A549 (cell line): ENCODE data around the gene TAS2R30. TPM values are rescaled to one million over a fixed set of nuclear protein-coding genes. Genes with fewer than 3 reads are reported as not detected.

Source experiments
- ATAC-seq, 2 experiments: fragments of 200-7000 bp in 1 of 2; fragments of >200 bp in 1 of 2; cut with Nextera tagmentation in 1 of 2; cut with Tn5 transposase in 1 of 2; 3 replicates each; pipeline versions ENCODE4 v1.8.0 to v1.9.1; 2018 to 2020; ENCODE audit warnings: mild to moderate bottlenecking in 1 of 2, moderate library complexity in 1 of 2
- CTCF ChIA-PET: fragments of 300-600 bp; sonication (Branson Sonifier 250); formaldehyde crosslinking; extraction: SDS; loops from one replicate; lab custom pipeline; 2021; ENCODE audit warnings: antibody characterized with exemption, inconsistent platforms; lab: Yijun Ruan, JAX
- POLR2A ChIA-PET: fragments of 350-600 bp; formaldehyde crosslinking; extraction: SDS; loops from one replicate; lab custom pipeline; 2021; ENCODE audit warnings: antibody characterized with exemption, inconsistent platforms; lab: Yijun Ruan, JAX
- DNase-seq, 2 experiments: peaks; one replicate each; pipeline versions ENCODE4 v3.0.0 to v3.0.0-alpha.2; 2011 to 2016; ENCODE audit warnings: low read depth in 1 of 2, low spot score in 1 of 2
- FAIRE-seq: peaks from 2 replicates; lab custom pipeline; 2011; peaks lifted over from hg19 to GRCh38; lab: Jason Lieb, UNC
- H3K27ac ChIP-seq, 2 experiments: fragments of >200 bp; sonication (Bioruptor Twin); formaldehyde crosslinking; 3 replicates each; pipeline ENCODE4 v1.5.1; 2016 to 2017
- H3K4me1 ChIP-seq: fragments of >200 bp; sonication (Bioruptor Twin); formaldehyde crosslinking; 3 replicates; pipeline ENCODE4 v1.6.1; 2016
- H3K4me2 ChIP-seq: fragments of >200 bp; sonication (Bioruptor Twin); formaldehyde crosslinking; 3 replicates; pipeline ENCODE4 v1.6.1; 2016
- H3K4me3 ChIP-seq: fragments of >200 bp; sonication (Bioruptor Twin); formaldehyde crosslinking; 3 replicates; pipeline ENCODE4 v1.5.1; 2016
- H3K9me3 ChIP-seq: fragments of >200 bp; sonication (Bioruptor Twin); formaldehyde crosslinking; 3 replicates; pipeline ENCODE4 v1.6.1; 2016
- ATOH8 ChIP-seq: fragments of 250-450 bp; sonication (Bioruptor Pico); IDR thresholded peaks from 2 replicates; pipeline ENCODE4 v1.5.0; 2020; ENCODE audit warnings: low read depth, mild to moderate bottlenecking, moderate library complexity
- BCL3 ChIP-seq: fragments of >200 bp; sonication (Bioruptor Twin); formaldehyde crosslinking; IDR thresholded peaks from 3 replicates; pipeline ENCODE4 v1.6.1; 2016
- CEBPB ChIP-seq, 2 experiments: fragments of >200 bp in 1 of 2; sonication (Bioruptor Twin) in 1 of 2; formaldehyde crosslinking in 1 of 2; IDR thresholded peaks; 2 replicates each; pipeline ENCODE4 v1.6.1; 2012 to 2016
- E2F6 ChIP-seq: IDR thresholded peaks from 2 replicates; pipeline ENCODE4 v1.6.1; 2012; ENCODE audit warnings: low read depth, borderline replicate concordance
- EP300 ChIP-seq, 2 experiments: fragments of >200 bp; sonication (Bioruptor Twin); formaldehyde crosslinking; IDR thresholded peaks; 2 replicates in 1 of 2; 3 replicates in 1 of 2; pipeline ENCODE4 v1.6.1; 2016 to 2017
- FOSB ChIP-seq: fragments of 250-450 bp; sonication (Bioruptor Pico); IDR thresholded peaks from 2 replicates; pipeline ENCODE4 v1.5.0; 2020; ENCODE audit warnings: mild to moderate bottlenecking, moderate library complexity
- FOXS1 ChIP-seq: fragments of 250-450 bp; sonication (Bioruptor Pico); IDR thresholded peaks from 2 replicates; pipeline ENCODE4 v1.5.0; 2020; ENCODE audit warnings: mild to moderate bottlenecking, moderate library complexity
- HES2 ChIP-seq: fragments of >200 bp; sonication (Bioruptor Twin); formaldehyde crosslinking; IDR thresholded peaks from 2 replicates; pipeline ENCODE4 v1.6.1; 2016
- HEYL ChIP-seq: fragments of 250-450 bp; sonication (Bioruptor Pico); IDR thresholded peaks from 2 replicates; pipeline ENCODE4 v1.8.0; 2021; ENCODE audit warnings: mild to moderate bottlenecking, moderate library complexity
- HOXB13 ChIP-seq: fragments of 250-450 bp; sonication (Bioruptor Pico); IDR thresholded peaks from 2 replicates; pipeline ENCODE4 v1.5.0; 2020; ENCODE audit warnings: low read depth, mild to moderate bottlenecking, moderate library complexity
- HOXB5 ChIP-seq: fragments of 250-450 bp; sonication (Bioruptor Pico); IDR thresholded peaks from 2 replicates; pipeline ENCODE4 v1.5.0; 2020; ENCODE audit warnings: mild to moderate bottlenecking, moderate library complexity
- JUN ChIP-seq, 2 experiments: fragments of >200 bp; sonication (Bioruptor Twin); formaldehyde crosslinking; IDR thresholded peaks; 2 replicates in 1 of 2; 3 replicates in 1 of 2; pipeline ENCODE4 v1.6.1; 2016 to 2017
- JUNB ChIP-seq: fragments of >200 bp; sonication (Bioruptor Twin); formaldehyde crosslinking; IDR thresholded peaks from 2 replicates; pipeline ENCODE4 v1.6.1; 2016
- KDM1A ChIP-seq: fragments of 200-600 bp; sonication (generic); IDR thresholded peaks from 2 replicates; pipeline ENCODE4 v1.6.1; 2016; ENCODE audit warnings: low read depth, mild to moderate bottlenecking
- MAX ChIP-seq: IDR thresholded peaks from 2 replicates; pipeline ENCODE4 v1.6.1; 2012
- MAZ ChIP-seq: fragments of 150-350 bp; IDR thresholded peaks from 2 replicates; pipeline ENCODE4 v1.6.1; 2014; ENCODE audit warnings: antibody characterized with exemption, low read depth, low read length, borderline replicate concordance
- NFE2L2 ChIP-seq: fragments of 150-350 bp; conservative IDR thresholded peaks from 2 replicates; pipeline ENCODE4 v1.6.1; 2014; ENCODE audit warnings: low read length
- NR3C1 ChIP-seq: fragments of >200 bp; sonication (Bioruptor Twin); formaldehyde crosslinking; IDR thresholded peaks from 3 replicates; pipeline ENCODE4 v1.6.1; 2017
- REST ChIP-seq: fragments of 200-600 bp; sonication (generic); IDR thresholded peaks from 2 replicates; pipeline ENCODE4 v1.6.1; 2016; ENCODE audit warnings: antibody characterized with exemption, mild to moderate bottlenecking, moderate library complexity
- SMC3 ChIP-seq: fragments of >200 bp; sonication (Bioruptor Twin); formaldehyde crosslinking; IDR thresholded peaks from 3 replicates; pipeline ENCODE4 v1.6.1; 2018; ENCODE audit warnings: inconsistent platforms
- SREBF2 ChIP-seq: fragments of 450-650 bp; IDR thresholded peaks from 2 replicates; pipeline ENCODE4 v1.6.1; 2014; ENCODE audit warnings: mild to moderate bottlenecking, moderate library complexity
- TP53 ChIP-seq: fragments of 250-450 bp; sonication (Bioruptor Pico); IDR thresholded peaks from 2 replicates; pipeline ENCODE4 v1.5.0; 2021; ENCODE audit warnings: mild to moderate bottlenecking, moderate library complexity
- ZNF302 ChIP-seq: fragments of 250-450 bp; sonication (Bioruptor Pico); IDR thresholded peaks from 2 replicates; pipeline ENCODE4 v1.9.0; 2021; ENCODE audit warnings: inconsistent platforms, mild to moderate bottlenecking, moderate library complexity
- WGBS: methylation state at CpG from one replicate; pipeline ENCODE4 v1.1.6; 2017; ENCODE audit errors: missing lambda C conversion rate; 5-methylcytosine and 5-hydroxymethylcytosine counted together
- polyA plus RNA-seq, 4 experiments: library from polyadenylated mRNA; depleted of rRNA in 3 of 4; stranded (reverse); fragments of >200 nt; fragmentation: RNase III in 1 of 4; extraction: RNeasy Plus Mini Kit Qiagen cat#74134 plus additional on column Dnase treatment in 1 of 4; gene quantifications; 2 replicates in 3 of 4; 3 replicates in 1 of 4; pipeline ENCODE4 v1.2.3, GENCODE V29; 2011 to 2017

Gene TAS2R30
- polyA plus RNA-seq, 2 of the 4 experiments (the other 2 are of a cell fraction): 0.26 TPM; not detected in 1

- TF ChIP-seq E2F6 (no peak), SMC3 (no peak), TP53 (no peak), NFE2L2 (no peak), EP300 (IDR thresholded peaks at IDR 0.05) (no peak), HES2 (no peak), HOXB13 (CRISPR knock-in tag) (no peak), MAZ (no peak), FOSB (CRISPR knock-in tag) (no peak)
Observed at GRCh38 chr12:11143352-11143751, 8.9 kb upstream of the TAS2R30 start (continued).

- TF ChIP-seq NR3C1 (no peak), FOXS1 (CRISPR knock-in tag) (no peak), JUNB (no peak), SREBF2 (no peak), JUN (IDR thresholded peaks at IDR 0.05) (no peak), EP300 (IDR thresholded peaks at IDR 0.05) (no peak)
- 52% methylated on average over 2 of the region's 2 CpGs for WGBS
- ChIA-PET CTCF (no interaction called here), POLR2A (no interaction called here)
- no peak for DNase-seq
- FAIRE-seq: no peak
- H3K4me3 ChIP-seq: no peak overlapping the region
- H3K4me1 ChIP-seq: no peaks in the 10 kb centered on the region
- ATAC-seq: no peak
- no peak overlapping the region for H3K27ac ChIP-seq
- no peaks in the 10 kb centered on the region for H3K9me3 ChIP-seq
- no peak overlapping the region for H3K4me2 ChIP-seq
Observed at GRCh38 chr12:11136075-11136474, 1.6 kb upstream of the TAS2R30 start.

GRCh38 chr12:11133816-11134215, 628 bp downstream of the TAS2R30 start:
- Histone ChIP-seq H3K4me1 (no peaks in the 10 kb centered on the region), H3K4me3 (no peak overlapping the region), H3K4me2 (no peak overlapping the region)
- CTCF ChIA-PET: interaction anchor here (0.6 kb wide), 1 partner anchor 9 kb away, joined by 3 read pairs; no protein-coding TSS in a partner anchor
- no peak for DNase-seq
- TF ChIP-seq FOSB (CRISPR knock-in tag) (no peak), REST (no peak), CEBPB (IDR thresholded peaks at IDR 0.05) (no peak), BCL3 (no peak), ZNF302 (CRISPR knock-in tag) (no peak), HEYL (no peak), MAX (no peak), KDM1A (no peak), ATOH8 (CRISPR knock-in tag) (no peak), HOXB5 (no peak)
- TF ChIP-seq, all 56 proteins: peak for 0
- Histone ChIP-seq H3K27ac (no peak overlapping the region), H3K9me3 (no peaks in the 10 kb centered on the region)
- ATAC-seq (no peak), FAIRE-seq (no peak)
- 93% methylated on average over 2 of the region's 2 CpGs for WGBS
- POLR2A ChIA-PET: no interaction called here
